HG03175 (cell line): ENCODE measurements around the gene LRP10.
A peak's percentile ranks its signal among the peaks of the same experiment; 100 is the strongest.

ENCODE experiments used
- ATAC-seq: cut with Tn5 transposase; IDR thresholded peaks from one replicate; pipeline ENCODE4 v1.9.1; 2021; ENCODE audit warnings: mild to moderate bottlenecking, moderate library complexity; ENCODE audit not compliant: unreplicated experiment

The LRP10 gene

DNA sequence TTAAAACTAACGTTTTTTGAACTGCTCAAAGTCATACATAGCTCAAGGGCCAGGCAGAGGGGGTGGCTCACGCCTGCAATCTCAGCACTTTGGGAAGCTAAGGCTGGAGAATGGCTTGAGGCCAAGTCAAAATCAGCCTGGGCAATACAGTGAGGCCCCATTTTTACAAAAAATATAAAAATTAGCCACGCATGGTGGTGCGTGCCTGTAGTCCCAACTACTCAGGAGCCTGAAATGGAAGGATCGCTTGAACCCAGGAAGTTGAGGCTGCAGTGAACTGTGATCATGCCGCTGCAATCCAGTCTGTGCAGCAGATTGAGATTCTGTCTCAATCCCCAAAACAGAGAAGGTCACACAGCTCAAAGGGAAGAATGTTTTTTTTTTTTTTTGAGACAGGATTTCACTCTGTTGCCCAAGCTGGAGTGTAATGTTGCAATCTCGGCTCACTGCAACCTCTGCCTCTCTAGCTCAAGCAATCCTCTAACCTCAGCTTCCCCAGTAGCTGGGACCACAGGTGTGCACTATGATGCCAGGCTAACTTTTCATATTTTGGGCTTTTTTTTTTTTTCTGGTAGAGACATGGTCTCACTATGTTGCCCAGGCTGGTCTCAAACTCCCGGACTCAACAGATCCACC lies 44.5 kb downstream of the LRP10 start:
- no peak for ATAC-seq

DNA sequence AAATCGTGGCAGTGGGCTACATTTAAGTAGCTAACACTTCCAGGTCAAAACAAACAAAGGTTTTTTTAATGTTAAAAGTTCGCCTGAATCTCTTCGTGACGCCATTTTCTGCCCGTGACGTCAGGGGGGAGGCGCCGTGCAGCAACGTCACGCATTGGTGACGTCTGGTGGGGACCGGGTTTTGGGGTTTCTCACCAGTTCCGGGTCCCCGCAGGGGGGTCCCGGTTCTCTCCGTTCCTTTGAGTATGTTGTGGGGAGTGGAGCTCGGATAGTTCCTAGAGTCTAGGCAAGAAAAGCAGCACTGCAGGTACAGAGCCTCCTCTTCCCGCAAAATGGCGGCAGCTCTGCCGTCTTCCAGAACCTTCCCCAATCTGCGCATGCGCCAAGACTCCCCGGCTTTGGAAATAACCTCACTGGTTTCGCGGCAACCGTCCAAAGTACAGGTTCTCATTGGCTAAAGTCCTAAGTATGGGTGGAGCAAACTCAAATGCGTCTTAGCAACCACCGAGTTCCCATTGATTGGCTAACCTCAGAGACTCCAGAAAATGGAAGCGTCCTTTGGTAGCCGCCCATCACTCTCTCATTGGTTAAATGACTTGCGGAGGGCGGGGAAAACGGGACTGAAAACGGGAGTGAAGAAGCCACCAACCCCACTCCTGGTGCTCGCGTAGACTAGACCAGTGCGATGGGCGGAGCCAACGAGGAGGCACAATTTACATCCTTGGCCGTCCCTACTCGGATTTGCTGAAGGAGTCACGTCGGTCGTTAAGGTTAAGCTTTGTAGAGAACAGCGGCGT lies 47.5 kb downstream of the LRP10 start, which contains the start of gene RBM23:
Gene RBM23, minus strand, starts transcription at position 346 of the 797 bp plus-strand sequence.
- ATAC-seq: peak; percentile 95

DNA sequence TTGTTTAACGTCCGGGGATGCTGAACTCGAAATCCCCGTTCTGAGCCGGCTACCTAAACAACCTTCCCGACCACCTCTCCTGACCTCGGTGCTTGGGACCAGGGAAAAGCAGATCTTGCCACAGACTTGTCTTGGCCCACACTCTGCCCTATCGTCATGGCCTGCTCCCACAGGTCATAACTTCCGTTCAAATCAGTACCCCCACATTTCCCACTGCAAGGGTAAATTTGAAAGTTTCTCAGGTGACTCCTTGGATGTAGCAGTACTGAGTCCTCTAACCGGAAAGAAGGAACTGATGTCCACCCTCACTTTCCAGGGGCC lies 48.0 kb downstream of the LRP10 start:
- ATAC-seq: no peak

DNA sequence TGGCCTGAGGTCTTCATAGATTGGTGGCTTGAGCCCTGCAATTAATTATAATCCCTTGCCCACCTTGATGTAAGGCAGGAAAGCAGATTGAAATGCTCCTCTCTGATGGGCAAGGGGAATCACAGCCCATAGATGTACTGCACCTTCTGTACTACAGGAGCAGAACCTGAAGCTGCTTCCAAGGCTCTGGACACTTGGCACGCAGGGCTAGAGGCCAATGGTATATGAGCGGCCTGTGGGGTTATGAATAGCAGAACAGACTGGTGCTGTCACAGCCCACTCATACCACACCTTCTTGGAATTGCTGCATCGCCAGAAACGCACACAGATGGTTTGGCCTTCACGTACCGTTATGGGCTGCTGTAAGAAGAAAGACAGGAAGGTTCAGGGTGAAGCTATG lies 49.2 kb downstream of the LRP10 start:
- ATAC-seq: no peak

DNA sequence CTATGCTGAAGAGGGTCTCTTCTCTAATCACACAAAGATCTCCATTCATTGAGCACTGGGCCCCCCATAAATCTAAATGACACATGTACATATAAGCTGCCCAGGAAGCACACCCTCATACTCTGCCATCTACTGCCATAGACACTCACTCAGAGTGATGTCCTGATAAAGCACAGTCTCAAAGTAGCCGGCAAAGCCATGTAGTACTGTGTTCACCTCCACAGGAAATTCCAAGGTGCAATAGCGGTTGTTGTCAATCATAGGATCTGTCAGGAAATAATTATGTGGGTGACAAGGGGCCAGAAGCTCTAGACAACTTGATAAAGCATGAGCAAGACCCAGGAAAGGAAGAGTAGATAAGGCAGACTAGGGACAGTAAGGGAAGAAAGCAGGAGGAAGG lies 50.8 kb downstream of the LRP10 start:
- no peak for ATAC-seq

DNA sequence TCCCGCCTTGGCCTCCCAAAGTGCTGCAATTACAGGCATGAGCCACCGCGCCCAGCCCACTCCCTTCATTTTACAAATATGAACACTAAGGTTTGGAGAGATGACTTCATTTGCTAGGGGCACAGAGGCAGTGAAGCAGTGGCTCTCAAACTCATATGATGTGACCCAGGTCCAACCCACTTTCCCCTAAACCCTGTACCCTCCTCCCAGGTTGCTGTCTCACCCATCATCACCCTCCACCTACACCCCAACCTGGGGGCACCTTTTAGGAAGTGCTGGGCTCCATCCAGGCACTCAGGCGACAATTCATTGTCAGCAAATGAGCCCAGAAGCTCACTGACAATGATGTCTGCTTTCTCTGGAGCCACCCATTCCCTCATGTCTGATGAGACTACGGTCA lies 52.2 kb downstream of the LRP10 start:
- ATAC-seq: no peak

DNA sequence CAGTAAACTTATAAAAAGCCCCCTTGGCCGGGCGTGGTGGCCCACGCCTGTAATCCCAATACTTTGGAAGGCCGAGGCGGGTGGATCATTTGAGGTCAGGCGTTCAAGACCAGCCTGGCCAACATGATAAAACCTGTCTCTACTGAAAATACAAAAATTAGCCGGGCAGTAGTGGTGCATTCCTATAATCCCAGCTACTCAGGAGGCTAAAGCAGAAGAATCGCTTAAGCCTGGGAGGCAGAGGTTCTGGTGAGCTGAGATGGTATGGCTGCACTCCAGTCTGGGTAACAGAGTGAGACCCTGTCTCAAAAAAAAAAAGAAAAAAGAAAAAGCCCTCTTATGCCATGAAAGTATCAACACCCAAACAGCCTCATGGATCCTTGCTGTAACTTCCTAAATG lies 54.0 kb downstream of the LRP10 start:
- no peak for ATAC-seq

DNA sequence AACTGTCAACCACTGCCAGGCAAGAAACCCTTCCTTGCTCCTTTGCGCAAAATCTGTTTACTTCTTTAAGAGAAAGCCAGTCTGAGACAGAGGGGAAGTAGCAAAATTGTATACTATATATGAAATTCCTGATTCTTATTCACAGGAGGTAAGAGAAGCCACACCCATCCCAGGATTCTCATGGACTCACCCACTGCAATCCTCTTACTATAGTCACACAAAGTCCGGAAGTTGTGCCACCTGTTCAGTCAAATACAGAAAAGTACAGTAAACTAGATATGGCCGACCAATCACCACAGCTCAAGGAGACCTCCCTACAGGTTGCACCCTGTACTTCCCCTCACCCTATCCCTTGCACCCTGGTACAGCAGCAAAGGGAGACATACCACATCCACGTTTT lies 54.8 kb downstream of the LRP10 start:
- no peak for ATAC-seq

DNA sequence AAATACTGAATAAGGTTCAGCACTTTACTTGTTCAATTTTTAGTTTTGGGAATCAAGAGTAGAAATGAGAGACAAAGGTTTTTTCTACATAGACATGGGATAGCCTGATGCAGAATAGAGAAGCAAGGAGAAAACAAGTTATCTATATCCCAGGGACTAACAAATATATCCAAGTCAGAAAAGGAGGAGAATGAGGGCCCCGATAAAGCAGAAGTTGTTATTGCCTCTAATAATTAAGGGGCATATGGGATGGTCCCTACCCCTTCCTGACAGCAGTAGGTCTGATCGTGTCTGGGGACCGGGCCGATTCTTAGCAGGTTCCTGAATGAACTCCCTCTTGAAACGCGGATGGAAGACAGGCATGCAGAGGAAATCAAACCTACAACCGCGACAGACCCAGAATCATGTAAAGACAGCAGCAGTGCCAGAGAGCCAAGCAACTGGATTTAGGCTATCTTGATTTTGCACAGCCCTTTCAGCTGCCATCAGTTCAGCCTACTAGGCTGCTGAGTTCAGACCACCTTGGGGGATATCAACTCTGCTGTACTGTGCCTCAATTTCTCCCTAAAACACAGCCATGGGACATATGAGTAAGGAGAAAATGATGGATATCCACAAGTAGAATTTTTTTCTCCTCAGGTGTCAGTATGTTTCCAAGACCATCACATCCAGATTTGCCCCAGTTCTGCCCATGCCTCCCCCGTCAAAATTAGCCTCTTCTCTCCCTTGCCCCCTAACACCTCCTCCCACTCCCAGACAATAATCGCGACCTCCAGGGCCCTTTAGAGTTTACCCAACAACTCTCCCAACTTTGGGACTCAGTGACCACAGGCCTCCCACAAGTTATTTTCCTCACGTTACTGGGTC lies 56.9 kb downstream of the LRP10 start:
- no peak for ATAC-seq

DNA sequence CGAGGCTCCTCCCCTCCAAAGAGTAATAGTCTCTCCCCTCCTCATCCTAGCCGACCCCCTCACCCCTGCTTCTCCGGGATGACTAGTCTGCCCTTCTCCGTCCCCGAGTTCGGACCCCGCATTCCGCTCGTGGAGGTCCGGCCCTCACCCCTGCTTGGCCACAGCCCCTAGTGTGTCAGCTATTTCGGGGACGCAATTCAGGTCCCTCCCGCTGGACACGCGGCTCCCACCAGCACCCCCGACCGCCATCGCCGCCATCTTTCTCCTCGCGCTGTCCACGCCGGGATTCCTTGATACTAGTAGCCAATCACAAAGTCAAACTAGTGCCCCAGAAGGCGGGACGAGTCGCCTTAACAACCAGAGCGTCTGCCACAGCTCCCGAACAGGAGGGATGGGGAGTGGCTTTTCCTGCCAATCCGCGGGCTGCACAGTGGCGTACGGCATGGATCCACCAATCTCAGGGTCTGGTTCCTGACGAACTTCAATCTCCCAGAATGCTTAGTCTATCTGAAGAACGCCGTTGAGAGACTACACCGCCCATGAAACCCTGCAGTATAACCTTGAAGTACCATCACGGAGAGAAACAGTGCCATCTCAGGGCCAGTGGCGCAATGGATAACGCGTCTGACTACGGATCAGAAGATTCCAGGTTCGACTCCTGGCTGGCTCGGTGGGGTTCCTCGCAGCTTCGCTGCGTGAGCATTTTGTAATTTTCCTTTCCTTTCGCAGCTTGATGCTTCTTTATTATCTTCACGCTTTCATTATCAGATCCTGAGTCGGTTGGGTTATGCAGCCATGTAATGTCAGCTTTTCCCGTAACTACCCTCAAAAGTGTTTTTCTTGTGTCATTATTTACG lies 57.8 kb downstream of the LRP10 start, which contains the start of gene PRMT5:
Gene PRMT5, minus strand, starts transcription at position 273 of the 857 bp plus-strand sequence. Its CDS starts 15 bp downstream, at position 258.
- ATAC-seq: peak; percentile 94

DNA sequence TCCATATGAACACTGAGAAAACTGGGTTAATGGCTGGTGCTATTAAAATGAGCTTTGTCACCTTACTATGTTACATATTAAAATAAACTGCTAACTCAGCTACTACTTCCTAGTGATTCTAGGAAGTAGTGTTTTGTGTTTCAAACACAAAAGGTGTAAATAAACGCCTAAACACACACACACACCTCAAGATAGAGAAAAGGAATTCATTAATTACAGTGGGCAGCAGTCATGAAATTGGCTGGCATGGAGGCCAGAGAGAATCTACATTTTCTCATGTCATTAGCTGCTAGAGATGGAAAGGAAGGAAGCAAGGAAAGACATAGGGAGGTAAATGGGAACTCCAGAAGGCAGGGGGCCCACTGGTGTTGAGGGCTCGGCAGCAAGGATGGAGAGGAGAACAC lies 58.4 kb downstream of the LRP10 start:
- ATAC-seq: peak; percentile 0
